Body of pancreas (tissue), 4 donors: ENCODE results near the gene KRT3.

Experiments
- POLR2A ChIP-seq, 3 donors: fragments of 450-650 bp; IDR thresholded peaks; one replicate each; pipeline ENCODE4 v1.6.1; 2016; ENCODE audit warnings: antibody characterized with exemption in 3 of 3, mild to moderate bottlenecking in 2 of 3
- TF ChIP-seq, protein P1 (sequence below), 7 experiments: fragments of 450-650 bp in 4 of 7; fragments of 200-600 bp in 3 of 7; sonication (generic) in 3 of 7; IDR thresholded peaks; one replicate each; pipeline ENCODE4 v1.5.1; 2016 to 2019; ENCODE audit warnings: antibody characterized with exemption in 7 of 7

DNA sequence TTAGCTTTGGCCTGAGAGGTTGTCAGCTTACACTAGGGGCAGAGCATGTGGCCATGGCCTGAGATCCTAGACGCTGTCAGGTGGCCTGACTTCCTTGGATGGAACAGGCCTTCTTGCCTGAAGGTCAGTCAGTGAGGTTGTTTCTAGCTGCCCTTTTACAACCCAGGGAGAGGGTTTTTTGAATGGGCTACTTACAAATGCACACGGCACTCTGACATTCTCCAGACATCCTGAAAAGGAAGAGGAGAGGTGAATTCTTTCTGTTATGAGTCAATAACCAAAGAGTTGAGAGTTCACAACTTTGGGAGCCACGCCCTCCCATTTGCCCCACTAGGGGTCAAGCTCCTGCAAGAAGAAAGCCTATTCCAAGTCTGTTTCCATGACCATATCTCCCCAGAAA lies 26.6 kb downstream of the KRT3 start:
- TF ChIP-seq, protein P1, sequence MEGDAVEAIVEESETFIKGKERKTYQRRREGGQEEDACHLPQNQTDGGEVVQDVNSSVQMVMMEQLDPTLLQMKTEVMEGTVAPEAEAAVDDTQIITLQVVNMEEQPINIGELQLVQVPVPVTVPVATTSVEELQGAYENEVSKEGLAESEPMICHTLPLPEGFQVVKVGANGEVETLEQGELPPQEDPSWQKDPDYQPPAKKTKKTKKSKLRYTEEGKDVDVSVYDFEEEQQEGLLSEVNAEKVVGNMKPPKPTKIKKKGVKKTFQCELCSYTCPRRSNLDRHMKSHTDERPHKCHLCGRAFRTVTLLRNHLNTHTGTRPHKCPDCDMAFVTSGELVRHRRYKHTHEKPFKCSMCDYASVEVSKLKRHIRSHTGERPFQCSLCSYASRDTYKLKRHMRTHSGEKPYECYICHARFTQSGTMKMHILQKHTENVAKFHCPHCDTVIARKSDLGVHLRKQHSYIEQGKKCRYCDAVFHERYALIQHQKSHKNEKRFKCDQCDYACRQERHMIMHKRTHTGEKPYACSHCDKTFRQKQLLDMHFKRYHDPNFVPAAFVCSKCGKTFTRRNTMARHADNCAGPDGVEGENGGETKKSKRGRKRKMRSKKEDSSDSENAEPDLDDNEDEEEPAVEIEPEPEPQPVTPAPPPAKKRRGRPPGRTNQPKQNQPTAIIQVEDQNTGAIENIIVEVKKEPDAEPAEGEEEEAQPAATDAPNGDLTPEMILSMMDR (IDR thresholded peaks at IDR 0.05), result no peak
- TF ChIP-seq POLR2A (IDR thresholded peaks at IDR 0.05), result no peak
